Measurements from ENCODE around the gene CRYGA.

The CRYGA gene

DNA sequence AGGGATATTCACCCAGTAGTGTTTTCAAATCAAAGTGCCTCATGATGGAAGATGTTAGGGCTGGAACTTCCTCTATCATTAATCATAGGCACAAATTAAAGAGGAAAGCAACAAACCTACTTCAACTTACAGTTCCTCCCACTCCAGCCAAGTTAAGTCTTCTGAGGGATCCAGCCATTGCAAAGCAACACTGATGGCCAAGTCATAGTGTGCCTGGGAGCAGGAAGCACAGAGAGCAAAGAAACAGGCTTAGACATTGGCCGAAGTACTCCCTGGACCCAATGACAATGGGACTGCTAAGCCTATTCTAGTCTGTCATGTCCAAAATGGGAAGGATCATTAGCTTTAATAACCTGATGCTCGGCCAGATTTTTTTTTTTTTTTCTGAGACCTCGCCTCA lies 19.4 kb upstream of the CRYGA start:
- no peaks in the 10 kb centered on the region for H3K9me3 Mint-ChIP-seq
- H3K27me3 Mint-ChIP-seq (ENCODE audit: low read depth): peaks cover 38% of the 10 kb centered on the region
- H3K27ac Mint-ChIP-seq: no peak overlapping the region
- H3K36me3 Mint-ChIP-seq (ENCODE audit: low read depth): no peaks in the 10 kb centered on the region
- no peak overlapping the region for H3K4me3 Mint-ChIP-seq
- H3K4me1 Mint-ChIP-seq (ENCODE audit: low read depth): no peaks in the 10 kb centered on the region

DNA sequence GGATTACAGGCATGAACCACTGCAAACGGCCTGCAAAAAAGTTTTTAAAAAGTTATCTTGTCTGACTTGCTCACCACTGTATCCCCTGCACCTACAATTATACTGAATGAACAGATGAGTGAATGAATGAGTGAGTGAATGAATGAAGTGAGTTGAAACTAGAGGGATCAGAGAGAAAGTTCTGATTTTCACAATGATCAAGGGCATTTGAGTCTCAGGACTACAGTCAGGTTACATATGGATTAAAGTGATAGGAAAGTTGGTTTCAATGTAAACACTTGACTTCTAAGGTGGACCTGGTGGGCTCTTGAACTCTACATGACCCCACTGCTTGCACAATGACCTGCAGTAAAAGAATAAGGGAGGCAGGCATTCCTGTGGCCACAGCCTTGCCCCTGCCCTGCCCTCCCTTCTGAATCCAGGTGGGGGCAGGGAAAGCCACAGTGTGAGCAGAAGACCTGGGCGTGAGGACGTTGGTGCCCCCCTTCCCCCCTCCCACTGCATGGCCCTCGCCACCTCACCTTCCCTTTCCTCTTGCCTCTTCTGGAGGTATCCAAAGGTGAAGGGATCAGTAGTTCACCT lies 15.7 kb upstream of the CRYGA start:
- H3K9me3 Mint-ChIP-seq: no peaks in the 10 kb centered on the region
- no peak overlapping the region for H3K27ac Mint-ChIP-seq
- no peaks in the 10 kb centered on the region for H3K36me3 Mint-ChIP-seq (ENCODE audit: low read depth)
- H3K27me3 Mint-ChIP-seq (ENCODE audit: low read depth): peaks cover 23% of the 10 kb centered on the region
- H3K4me3 Mint-ChIP-seq: no peak overlapping the region
- H3K4me1 Mint-ChIP-seq (ENCODE audit: low read depth): no peaks in the 10 kb centered on the region

DNA sequence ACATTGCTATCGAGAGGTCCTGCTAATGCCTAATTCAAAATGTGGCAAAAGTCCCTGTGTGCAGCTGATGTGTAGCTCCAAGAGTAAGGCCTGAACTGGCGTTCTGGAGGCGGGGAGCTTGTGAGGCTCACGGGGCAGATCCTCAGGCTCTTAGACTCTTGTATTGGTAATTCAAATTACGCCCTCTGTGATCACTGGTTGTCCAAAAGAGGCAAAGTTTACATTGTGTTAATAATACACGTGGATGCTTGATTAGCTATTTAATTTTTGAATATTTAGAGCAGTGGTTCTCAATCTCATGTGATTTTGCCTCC lies 12.4 kb upstream of the CRYGA start:
- Mint-ChIP-seq H3K27me3 (ENCODE audit: low read depth) (no peaks in the 10 kb centered on the region), H3K4me1 (ENCODE audit: low read depth) (no peaks in the 10 kb centered on the region), H3K27ac (no peak overlapping the region), H3K4me3 (no peak overlapping the region), H3K9me3 (no peaks in the 10 kb centered on the region), H3K36me3 (ENCODE audit: low read depth) (no peaks in the 10 kb centered on the region)

DNA sequence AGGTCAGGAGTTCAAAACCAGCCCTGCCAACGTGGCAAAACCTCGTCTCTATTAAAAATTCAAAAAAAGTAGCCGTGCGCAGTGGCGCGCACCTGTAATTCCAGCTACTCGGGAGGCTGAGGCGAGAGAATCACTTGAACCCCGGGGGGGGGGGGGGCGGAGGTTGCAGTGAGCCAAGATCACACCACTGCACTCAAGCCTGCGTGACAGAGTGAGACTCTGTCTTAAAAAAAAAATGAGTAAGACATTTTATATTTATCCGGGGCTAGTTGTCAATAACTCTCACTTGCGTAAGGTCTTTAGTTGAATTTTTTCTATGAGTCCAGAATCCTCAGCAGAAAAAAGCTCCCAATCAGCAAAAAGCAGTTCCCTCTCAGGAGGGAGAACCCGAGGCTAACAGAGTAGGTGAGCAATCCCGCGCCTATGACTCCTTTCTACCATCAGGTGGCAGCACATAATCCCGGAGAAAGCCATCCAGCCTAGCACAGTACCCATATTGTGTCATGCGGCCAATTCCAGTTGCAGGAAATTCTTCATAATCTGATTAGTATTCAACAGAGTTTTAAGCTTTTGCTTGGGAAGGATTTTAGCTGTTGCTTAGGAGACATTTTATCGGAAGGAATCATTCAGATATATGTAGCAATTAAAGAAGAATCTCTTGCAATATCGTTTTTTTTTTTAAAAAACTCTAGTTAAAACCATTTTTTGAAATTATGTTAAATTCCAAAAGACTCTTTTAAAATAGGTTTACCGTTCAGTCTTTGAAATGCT lies 11.9 kb upstream of the CRYGA start:
- Mint-ChIP-seq H3K27ac (no peak overlapping the region), H3K36me3 (ENCODE audit: low read depth) (no peaks in the 10 kb centered on the region), H3K4me1 (ENCODE audit: low read depth) (no peaks in the 10 kb centered on the region), H3K27me3 (ENCODE audit: low read depth) (no peaks in the 10 kb centered on the region), H3K9me3 (no peaks in the 10 kb centered on the region), H3K4me3 (no peak overlapping the region)

DNA sequence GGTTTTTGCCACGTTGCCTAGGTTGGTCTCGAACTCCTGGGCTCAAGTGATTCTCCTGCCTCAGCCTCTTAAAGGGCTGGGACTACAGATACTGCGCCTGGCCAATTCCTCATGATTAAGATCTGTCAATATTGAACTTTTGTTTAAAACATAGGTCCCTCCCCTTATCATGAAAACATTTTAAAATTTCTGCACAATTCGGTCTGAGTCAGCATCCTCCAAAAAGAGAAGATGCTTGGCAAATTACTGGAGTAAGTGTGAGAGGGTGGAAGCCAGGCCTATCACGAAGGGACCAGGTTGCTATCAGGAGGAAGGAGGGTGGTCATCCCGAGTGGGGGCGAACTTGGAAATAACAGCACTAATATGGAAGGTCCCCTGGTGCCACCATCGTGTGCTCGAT lies 10.8 kb upstream of the CRYGA start:
- Mint-ChIP-seq H3K4me3 (no peak overlapping the region), H3K4me1 (ENCODE audit: low read depth) (no peaks in the 10 kb centered on the region), H3K27ac (no peak overlapping the region), H3K36me3 (ENCODE audit: low read depth) (no peaks in the 10 kb centered on the region), H3K27me3 (ENCODE audit: low read depth) (no peaks in the 10 kb centered on the region), H3K9me3 (no peaks in the 10 kb centered on the region)

DNA sequence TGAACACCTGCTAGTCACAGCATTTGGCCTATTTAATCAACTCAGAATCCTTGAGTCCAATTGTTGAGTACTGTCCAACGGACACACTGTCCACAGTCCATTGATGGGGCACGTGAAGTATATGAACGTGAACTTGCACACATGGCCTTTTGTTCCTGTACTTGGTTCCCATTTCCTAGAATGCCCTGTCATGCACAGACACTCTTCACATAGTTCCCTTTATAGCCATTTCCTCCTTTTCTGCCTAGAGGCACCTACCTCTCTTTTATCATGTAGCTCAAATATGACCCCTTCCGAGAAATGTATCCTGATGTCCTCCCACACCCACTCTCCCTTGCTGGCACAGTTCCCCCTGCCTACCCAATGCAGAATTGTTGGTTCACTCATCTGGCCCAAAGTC lies 8.7 kb upstream of the CRYGA start:
- Mint-ChIP-seq H3K4me3 (no peak overlapping the region), H3K27me3 (ENCODE audit: low read depth) (no peaks in the 10 kb centered on the region), H3K9me3 (no peaks in the 10 kb centered on the region)

DNA sequence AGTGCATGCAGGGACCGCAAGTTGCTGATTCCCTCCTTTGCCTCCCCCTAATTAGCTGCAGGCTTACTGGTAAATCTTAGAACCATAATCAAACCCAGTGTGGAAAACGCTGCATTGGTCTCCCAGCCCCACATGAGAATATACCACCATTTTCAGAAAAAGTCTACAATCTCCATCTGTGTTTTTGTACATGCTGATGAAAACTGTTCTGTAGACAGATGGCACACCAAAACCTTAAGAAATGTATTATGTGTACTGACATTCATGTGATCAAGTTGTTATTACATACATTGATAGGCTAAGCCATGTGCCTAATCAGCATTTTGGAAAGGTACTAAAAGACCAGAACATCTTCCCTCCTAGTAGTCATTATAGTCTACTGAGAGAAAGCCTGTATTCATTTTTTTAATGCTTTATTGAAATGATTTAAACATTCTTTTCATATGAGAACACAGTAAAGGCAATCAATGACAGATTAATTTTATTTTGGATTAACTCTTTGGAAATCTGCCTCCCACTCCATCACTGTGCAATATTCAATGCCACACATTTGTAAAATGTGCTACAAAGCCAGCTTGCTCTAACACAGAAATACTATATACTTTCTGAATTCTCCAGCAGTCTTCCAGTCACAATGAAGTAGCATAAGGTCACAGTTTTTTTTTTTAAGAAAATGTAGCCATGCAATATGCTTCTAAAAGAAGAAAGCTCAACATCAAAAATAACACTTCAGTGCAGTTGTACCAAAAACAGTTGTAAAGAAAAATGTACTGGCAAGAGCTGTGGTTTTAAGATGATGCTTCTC lies 1.8 kb upstream of the CRYGA start:
- Mint-ChIP-seq H3K27ac (no peak overlapping the region), H3K9me3 (no peaks in the 10 kb centered on the region), H3K36me3 (ENCODE audit: low read depth) (no peaks in the 10 kb centered on the region), H3K27me3 (ENCODE audit: low read depth) (no peaks in the 10 kb centered on the region), H3K4me3 (no peak overlapping the region), H3K4me1 (ENCODE audit: low read depth) (no peaks in the 10 kb centered on the region)

More for the DNA sequence above, 8.7 kb upstream of the CRYGA start:
- H3K4me1 Mint-ChIP-seq (ENCODE audit: low read depth): no peaks in the 10 kb centered on the region
- no peak overlapping the region for H3K27ac Mint-ChIP-seq
- no peaks in the 10 kb centered on the region for H3K36me3 Mint-ChIP-seq (ENCODE audit: low read depth)

DNA sequence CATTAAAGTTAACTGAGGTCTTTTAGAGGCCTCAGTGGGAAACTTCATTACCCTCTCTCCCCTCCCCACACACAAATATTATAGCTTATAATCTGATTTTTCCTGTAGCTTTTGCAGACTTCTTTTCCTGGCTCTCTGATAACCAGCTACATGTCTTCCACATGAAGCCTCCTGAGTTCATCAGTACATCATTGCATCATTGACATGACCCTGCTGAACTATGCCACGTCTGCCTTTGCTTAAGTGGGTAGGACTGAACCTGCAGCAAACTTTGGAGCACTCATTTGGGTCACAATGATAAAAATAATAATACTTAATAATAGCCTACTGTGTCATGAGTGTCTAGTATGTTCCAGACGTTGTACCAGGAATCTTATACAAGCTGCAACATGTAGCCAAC lies 7.0 kb downstream of the CRYGA start:
- Mint-ChIP-seq H3K4me1 (ENCODE audit: low read depth) (no peaks in the 10 kb centered on the region), H3K27ac (no peak overlapping the region), H3K9me3 (no peaks in the 10 kb centered on the region), H3K27me3 (ENCODE audit: low read depth) (no peaks in the 10 kb centered on the region), H3K4me3 (no peak overlapping the region), H3K36me3 (ENCODE audit: low read depth) (no peaks in the 10 kb centered on the region)

DNA sequence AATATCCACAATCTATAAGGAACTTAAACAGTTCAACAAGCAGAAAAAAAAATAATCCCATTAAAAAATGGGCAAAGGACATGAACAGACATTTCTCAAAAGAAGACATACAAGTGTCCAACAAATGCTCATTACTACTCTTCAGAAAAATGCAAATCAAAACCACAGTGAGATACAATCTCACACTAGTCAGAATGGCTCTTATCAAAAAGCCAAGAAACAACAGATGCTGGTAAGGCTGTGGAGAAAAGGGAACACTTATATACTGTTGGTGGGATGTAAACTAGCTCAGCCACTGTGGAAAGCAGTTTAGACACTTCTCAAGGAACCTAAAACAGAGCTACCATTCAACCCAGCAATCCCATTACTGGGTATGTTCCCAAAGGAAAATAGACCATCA lies 10.2 kb downstream of the CRYGA start:
- Mint-ChIP-seq H3K4me1 (ENCODE audit: low read depth) (no peaks in the 10 kb centered on the region), H3K4me3 (no peak overlapping the region), H3K9me3 (no peaks in the 10 kb centered on the region), H3K27me3 (ENCODE audit: low read depth) (no peaks in the 10 kb centered on the region), H3K36me3 (ENCODE audit: low read depth) (no peaks in the 10 kb centered on the region), H3K27ac (no peak overlapping the region)

DNA sequence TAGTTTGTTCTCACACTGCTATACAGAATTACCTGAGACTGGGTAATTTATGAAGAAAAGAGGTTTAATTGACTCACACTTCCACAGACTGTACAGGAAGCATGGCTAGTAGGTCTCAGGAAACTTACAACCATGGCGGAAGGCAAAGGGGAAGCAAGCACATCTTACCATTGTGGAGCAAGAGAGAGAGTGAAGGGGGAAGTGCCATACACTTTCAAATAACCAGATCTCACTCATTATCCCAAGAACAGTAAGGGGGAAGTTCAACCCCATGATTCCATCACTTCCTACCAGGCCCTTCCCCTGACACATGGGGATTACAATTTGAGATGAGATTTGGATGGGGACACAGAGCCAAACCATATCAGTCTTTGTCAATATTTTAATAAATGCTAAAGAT lies 12.4 kb downstream of the CRYGA start:
- H3K4me1 Mint-ChIP-seq (ENCODE audit: low read depth): no peaks in the 10 kb centered on the region
- no peaks in the 10 kb centered on the region for H3K36me3 Mint-ChIP-seq (ENCODE audit: low read depth)
- H3K27ac Mint-ChIP-seq: no peak overlapping the region
- no peaks in the 10 kb centered on the region for H3K27me3 Mint-ChIP-seq (ENCODE audit: low read depth)
- no peaks in the 10 kb centered on the region for H3K9me3 Mint-ChIP-seq
- H3K4me3 Mint-ChIP-seq: no peak overlapping the region

DNA sequence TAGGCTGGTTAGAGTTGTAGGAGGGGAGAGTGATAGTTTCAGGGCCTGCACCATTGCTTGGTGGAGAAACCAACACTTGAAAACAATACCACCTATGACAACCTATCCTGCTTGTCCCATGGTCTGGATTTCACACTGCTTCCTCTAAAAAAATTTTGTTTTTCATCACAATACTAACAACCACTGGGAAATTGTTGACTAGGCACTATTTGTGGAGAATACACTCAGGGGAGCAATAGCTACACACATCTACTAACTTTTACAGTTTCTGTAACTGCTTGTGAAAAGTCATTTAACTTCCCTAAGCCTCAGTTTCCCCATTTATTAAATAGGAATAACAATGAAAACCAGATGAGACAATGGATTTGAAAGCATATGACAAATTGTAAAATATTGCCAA lies 13.3 kb downstream of the CRYGA start:
- Mint-ChIP-seq H3K27me3 (ENCODE audit: low read depth) (no peaks in the 10 kb centered on the region), H3K9me3 (no peaks in the 10 kb centered on the region)

DNA sequence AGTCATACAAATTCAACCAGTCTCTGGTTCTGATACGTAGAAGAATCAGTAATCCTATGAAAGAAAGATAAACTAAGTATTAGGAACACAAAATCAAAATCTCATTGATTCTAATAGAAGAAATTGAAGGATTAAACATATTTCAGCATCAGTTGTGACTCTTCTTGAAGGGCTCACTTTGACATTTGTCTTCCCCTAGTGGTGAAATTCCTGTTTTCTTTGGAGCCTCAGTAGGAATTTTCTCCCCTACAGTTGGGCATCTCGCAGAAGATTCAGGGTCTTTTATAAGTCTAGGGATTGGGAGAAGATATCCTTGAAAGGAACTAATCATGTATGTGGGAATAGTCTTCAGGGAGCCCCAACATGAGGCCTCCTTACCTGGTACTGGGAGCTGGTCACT lies 14.6 kb downstream of the CRYGA start:
- H3K36me3 Mint-ChIP-seq (ENCODE audit: low read depth): no peaks in the 10 kb centered on the region
- H3K9me3 Mint-ChIP-seq: no peaks in the 10 kb centered on the region
- no peak overlapping the region for H3K4me3 Mint-ChIP-seq
- H3K4me1 Mint-ChIP-seq (ENCODE audit: low read depth): no peaks in the 10 kb centered on the region
- no peaks in the 10 kb centered on the region for H3K27me3 Mint-ChIP-seq (ENCODE audit: low read depth)
- H3K27ac Mint-ChIP-seq: no peak overlapping the region

More for the DNA sequence above, 13.3 kb downstream of the CRYGA start:
- no peak overlapping the region for H3K27ac Mint-ChIP-seq
- no peaks in the 10 kb centered on the region for H3K4me1 Mint-ChIP-seq (ENCODE audit: low read depth)
- H3K36me3 Mint-ChIP-seq (ENCODE audit: low read depth): no peaks in the 10 kb centered on the region
- no peak overlapping the region for H3K4me3 Mint-ChIP-seq

DNA sequence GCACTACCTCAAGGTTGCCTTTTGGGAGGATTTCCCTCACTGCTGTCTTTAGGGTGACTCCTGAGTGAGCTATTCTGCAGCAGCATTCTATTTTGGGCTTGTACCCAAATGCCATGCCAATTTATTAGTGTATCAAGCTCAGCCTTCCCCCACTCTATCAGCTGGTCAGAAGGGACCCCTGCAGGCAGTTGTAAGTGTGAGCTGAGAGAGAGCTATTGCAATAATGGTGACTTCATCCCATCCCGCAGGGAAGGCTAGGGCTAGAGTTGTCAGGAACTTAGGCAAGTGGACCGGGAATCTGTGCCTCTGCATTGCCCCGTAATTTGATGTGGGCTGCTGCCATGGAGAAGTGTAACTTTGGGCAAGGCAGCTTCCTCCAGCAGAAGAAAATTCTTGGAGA lies 15.6 kb downstream of the CRYGA start:
- no peaks in the 10 kb centered on the region for H3K36me3 Mint-ChIP-seq (ENCODE audit: low read depth)
- H3K4me1 Mint-ChIP-seq (ENCODE audit: low read depth): no peaks in the 10 kb centered on the region
- H3K27me3 Mint-ChIP-seq (ENCODE audit: low read depth): no peaks in the 10 kb centered on the region
- no peaks in the 10 kb centered on the region for H3K9me3 Mint-ChIP-seq
- no peak overlapping the region for H3K4me3 Mint-ChIP-seq
- H3K27ac Mint-ChIP-seq: no peak overlapping the region

DNA sequence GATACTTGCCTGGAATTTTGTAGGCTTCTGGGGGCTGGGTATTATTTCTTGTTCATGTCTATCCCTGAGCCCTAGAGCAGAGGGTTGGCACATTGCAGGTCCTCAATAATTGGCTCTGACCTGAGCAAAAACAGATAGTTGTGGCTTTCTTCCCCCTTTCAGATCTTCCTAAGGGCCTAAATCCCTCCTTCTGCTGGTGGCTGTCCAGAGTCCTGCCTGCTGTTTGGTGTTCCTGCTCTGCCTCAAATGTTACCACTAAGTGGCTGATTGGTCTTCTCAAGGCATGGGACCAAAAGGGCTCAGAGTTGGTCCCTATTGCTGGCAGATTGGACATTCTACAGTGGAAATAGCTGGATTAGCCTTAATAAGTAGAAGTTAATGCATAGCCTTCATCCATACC lies 16.4 kb downstream of the CRYGA start:
- Mint-ChIP-seq H3K36me3 (ENCODE audit: low read depth) (no peaks in the 10 kb centered on the region), H3K27ac (no peak overlapping the region), H3K4me1 (ENCODE audit: low read depth) (no peaks in the 10 kb centered on the region), H3K4me3 (no peak overlapping the region), H3K27me3 (ENCODE audit: low read depth) (no peaks in the 10 kb centered on the region), H3K9me3 (no peaks in the 10 kb centered on the region)

DNA sequence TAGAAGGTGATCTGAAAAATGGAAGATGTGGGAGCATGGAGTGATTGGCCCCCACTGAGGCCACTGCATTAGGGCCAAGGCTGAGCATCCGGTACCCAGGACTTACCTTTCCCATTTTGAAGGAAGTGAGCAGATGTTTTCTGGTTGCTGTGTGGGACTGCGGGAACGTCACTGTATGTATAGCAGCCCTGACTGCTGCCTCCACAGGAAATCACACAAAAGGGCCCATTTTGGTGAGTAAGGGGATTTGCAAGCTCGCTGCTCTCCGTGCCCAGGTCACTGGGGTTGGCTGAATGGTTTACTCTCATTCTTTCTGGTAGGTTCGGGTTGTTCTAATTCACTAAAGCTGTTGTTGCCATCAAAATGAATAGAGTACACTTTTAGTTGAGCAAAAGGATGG lies 17.4 kb downstream of the CRYGA start, which contains the start of gene CRYGB:
Gene CRYGB (minus strand): TSS at position 153 of the 400 bp plus-strand sequence. CDS start 38 bp downstream, at position 115.
- Mint-ChIP-seq H3K27me3 (ENCODE audit: low read depth) (no peaks in the 10 kb centered on the region), H3K4me1 (ENCODE audit: low read depth) (no peaks in the 10 kb centered on the region), H3K36me3 (ENCODE audit: low read depth) (no peaks in the 10 kb centered on the region), H3K4me3 (no peak within 1 kb of the TSS), H3K9me3 (no peaks in the 10 kb centered on the region), H3K27ac (no peak within 1 kb of the TSS)
